Measurements from ENCODE around the gene MUC12. TPM values are rescaled to one million over a fixed set of nuclear protein-coding genes. Genes with fewer than 3 reads are reported as not detected.
A peak's percentile ranks its signal among the peaks of the same experiment; 100 is the strongest.
"Not testable (repeated sequence)": the region's sequence is repeated elsewhere in the genome, so short reads cannot be mapped to it uniquely, and the experiment has no call there.

MUC12 gene
- total RNA-seq, 1 donor from 2014 or later: not detected

- no peak for ATAC-seq
- no peak for DNase-seq (ENCODE audit: low spot score)
- intact Hi-C loops (cut with DNase I): no loop called here
Observed at GRCh38 chr7:100975371-100975821, 6.0 kb downstream of the MUC12 start.

- intact Hi-C loops (cut with DNase I): no loop called here
- DNase-seq (ENCODE audit: low spot score) (no peak), ATAC-seq (no peak)
Observed at GRCh38 chr7:100978300-100978699, 8.9 kb downstream of the MUC12 start.

- DNase-seq (ENCODE audit: low spot score): no peak
- ATAC-seq: no peak
- intact Hi-C loops (cut with DNase I): no loop called here
Observed at GRCh38 chr7:100983451-100984187, 14.3 kb downstream of the MUC12 start.

GRCh38 chr7:100984241-100984918 lies 15.0 kb downstream of the MUC12 start:
- intact Hi-C loops (cut with DNase I); ATAC-seq; DNase-seq (ENCODE audit: low spot score): not testable (repeated sequence)

GRCh38 chr7:100985033-100985797 lies 15.8 kb downstream of the MUC12 start:
- DNase-seq (ENCODE audit: low spot score); ATAC-seq; intact Hi-C loops (cut with DNase I): not testable (repeated sequence)

- DNase-seq (ENCODE audit: low spot score): no peak
- intact Hi-C loops (cut with DNase I): no loop called here
- no peak for ATAC-seq
Observed at GRCh38 chr7:100991631-100992030, 22.3 kb downstream of the MUC12 start.

- DNase-seq (ENCODE audit: low spot score); intact Hi-C loops (cut with DNase I); ATAC-seq: not testable (repeated sequence)
Observed at GRCh38 chr7:100992280-100992679, 22.9 kb downstream of the MUC12 start.

- intact Hi-C loops (cut with DNase I); DNase-seq (ENCODE audit: low spot score): not testable (repeated sequence)
- ATAC-seq: peak; percentile 24
Observed at GRCh38 chr7:100994671-100995070, 25.3 kb downstream of the MUC12 start.

GRCh38 chr7:100998530-100998929 lies 29.2 kb downstream of the MUC12 start:
- DNase-seq (ENCODE audit: low spot score); ATAC-seq; intact Hi-C loops (cut with DNase I): not testable (repeated sequence)

GRCh38 chr7:100999334-100999733 lies 30.0 kb downstream of the MUC12 start:
- DNase-seq (ENCODE audit: low spot score); intact Hi-C loops (cut with DNase I): not testable (repeated sequence)
- peak; percentile 41 for ATAC-seq

- DNase-seq (ENCODE audit: low spot score); intact Hi-C loops (cut with DNase I): not testable (repeated sequence)
- peak; percentile 55 for ATAC-seq
Observed at GRCh38 chr7:101000025-101000424, 30.7 kb downstream of the MUC12 start.

GRCh38 chr7:101002333-101002732 lies 33.0 kb downstream of the MUC12 start:
- DNase-seq (ENCODE audit: low spot score); ATAC-seq; intact Hi-C loops (cut with DNase I): not testable (repeated sequence)

GRCh38 chr7:101007361-101007760 lies 38.0 kb downstream of the MUC12 start:
- intact Hi-C loops (cut with DNase I); DNase-seq (ENCODE audit: low spot score); ATAC-seq: not testable (repeated sequence)

GRCh38 chr7:101009629-101010028 lies 40.3 kb downstream of the MUC12 start:
- ATAC-seq: no peak
- DNase-seq (ENCODE audit: low spot score): no peak
- intact Hi-C loops (cut with DNase I): no loop called here

GRCh38 chr7:101012931-101013330 lies 43.6 kb downstream of the MUC12 start:
- intact Hi-C loops (cut with DNase I): no loop called here
- no peak for DNase-seq (ENCODE audit: low spot score)
- ATAC-seq: no peak

- intact Hi-C loops (cut with DNase I): no loop called here
- no peak for ATAC-seq
Observed at GRCh38 chr7:101015626-101016025, 46.3 kb downstream of the MUC12 start.

GRCh38 chr7:101017064-101017777 lies 47.9 kb downstream of the MUC12 start:
- DNase-seq (ENCODE audit: low spot score) (peak; percentile 63), ATAC-seq (peak; percentile 87)
- intact Hi-C loops (cut with DNase I): no loop called here

More at GRCh38 chr7:101015626-101016025, 46.3 kb downstream of the MUC12 start:
- DNase-seq (ENCODE audit: low spot score): no peak

GRCh38 chr7:101018271-101019167 lies 49.2 kb downstream of the MUC12 start:
- DNase-seq (ENCODE audit: low spot score) (no peak), ATAC-seq (peak; percentile 27)
- intact Hi-C loops (cut with DNase I): no loop called here

Measured in sciatic nerve (tissue), 2 donors.